Measurements from ENCODE around the gene CAPN2. TPM values are rescaled to one million over a fixed set of nuclear protein-coding genes. Genes with fewer than 3 reads are reported as not detected.
A peak's percentile ranks its signal among the peaks of the same experiment; 100 is the strongest.

Gene CAPN2
- total and polyA plus RNA-seq, 3 experiments from 2014 or later: 79.8 to 252 (median 82.9) TPM

- Histone ChIP-seq H3K4me1 (ENCODE audit: insufficient read depth, low read length) (peaks cover 6% of the 10 kb centered on the region), H3K27ac (ENCODE audit: low read depth, low read length) (no peak overlapping the region), H3K9me3 (ENCODE audit: low read length) (no peaks in the 10 kb centered on the region), H3K4me3 (ENCODE audit: low read length) (no peak overlapping the region), H3K27me3 (ENCODE audit: insufficient read depth, low read length, poor library complexity, severe bottlenecking) (no peaks in the 10 kb centered on the region), H3K36me3 (ENCODE audit: insufficient read depth, low read length) (peaks cover 20% of the 10 kb centered on the region)
- Mint-ChIP-seq H3K4me3 (no peak overlapping the region), H3K27ac (peak overlapping the region in 7 of 8 donors; percentile 4 to 80 (median 46)), H3K36me3 (peaks cover 3 to 83% (median 17%) of the 10 kb centered on the region in 3 donors), H3K4me1 (peaks cover 13 to 21% (median 20%) of the 10 kb centered on the region in 3 donors), H3K27me3 (no peaks in the 10 kb centered on the region), H3K9me3 (no peaks in the 10 kb centered on the region)
- POLR2A ChIA-PET: no interaction called here
- no peak for DNase-seq
- CTCF ChIA-PET: interaction anchor here (1.4 to 2.4 kb wide), 2 partner anchors 20 to 32 kb away, joined by 3 to 8 read pairs; no protein-coding TSS in a partner anchor
Measured at GRCh38 chr1:223780949-223781348, 68.6 kb downstream of the CAPN2 start.

- H3K4me1 ChIP-seq (ENCODE audit: insufficient read depth, low read length): no peaks in the 10 kb centered on the region
- no peak overlapping the region for H3K27ac ChIP-seq (ENCODE audit: low read depth, low read length)
- H3K4me3 ChIP-seq (ENCODE audit: low read length): no peak overlapping the region
- H3K36me3 Mint-ChIP-seq: peaks cover 3 to 80% (median 21%) of the 10 kb centered on the region in 3 donors
- peaks cover 14% of the 10 kb centered on the region for H3K36me3 ChIP-seq (ENCODE audit: insufficient read depth, low read length)
- POLR2A ChIA-PET: no interaction called here
- H3K27me3 ChIP-seq (ENCODE audit: insufficient read depth, low read length, poor library complexity, severe bottlenecking): no peaks in the 10 kb centered on the region
- H3K27ac Mint-ChIP-seq: peak overlapping the region in 2 of 8 donors; percentile 4 to 66
- H3K4me3 Mint-ChIP-seq: no peak overlapping the region
- CTCF ChIA-PET: no interaction called here
- no peaks in the 10 kb centered on the region for H3K27me3 Mint-ChIP-seq
- H3K9me3 Mint-ChIP-seq: no peaks in the 10 kb centered on the region
- no peak for DNase-seq
- H3K4me1 Mint-ChIP-seq: peaks cover 4 to 11% (median 8%) of the 10 kb centered on the region in 3 donors
- no peaks in the 10 kb centered on the region for H3K9me3 ChIP-seq (ENCODE audit: low read length)
Measured at GRCh38 chr1:223783676-223784075, 71.3 kb downstream of the CAPN2 start.

GRCh38 chr1:223784541-223784940 lies 72.2 kb downstream of the CAPN2 start:
- H3K4me1 Mint-ChIP-seq: peaks cover 4 to 11% (median 8%) of the 10 kb centered on the region in 3 donors
- H3K27me3 Mint-ChIP-seq: no peaks in the 10 kb centered on the region
- no peaks in the 10 kb centered on the region for H3K9me3 Mint-ChIP-seq
- H3K4me3 Mint-ChIP-seq: no peak overlapping the region
- H3K4me1 ChIP-seq (ENCODE audit: insufficient read depth, low read length): no peaks in the 10 kb centered on the region
- H3K27ac ChIP-seq (ENCODE audit: low read depth, low read length): no peak overlapping the region
- no peaks in the 10 kb centered on the region for H3K27me3 ChIP-seq (ENCODE audit: insufficient read depth, low read length, poor library complexity, severe bottlenecking)
- ChIA-PET POLR2A (interaction anchor here (0.6 kb wide), 1 partner anchor 53 kb away, joined by 3 read pairs; no protein-coding TSS in a partner anchor), CTCF (no interaction called here)
- DNase-seq: no peak
- peaks cover 14% of the 10 kb centered on the region for H3K36me3 ChIP-seq (ENCODE audit: insufficient read depth, low read length)
- H3K9me3 ChIP-seq (ENCODE audit: low read length): no peaks in the 10 kb centered on the region
- H3K36me3 Mint-ChIP-seq: peaks cover 3 to 80% (median 24%) of the 10 kb centered on the region in 3 donors
- H3K4me3 ChIP-seq (ENCODE audit: low read length): no peak overlapping the region
- peak overlapping the region in 2 of 8 donors; percentile 32 to 61 for H3K27ac Mint-ChIP-seq

GRCh38 chr1:223785808-223786207 lies 73.5 kb downstream of the CAPN2 start:
- H3K27ac Mint-ChIP-seq: peak overlapping the region in 2 of 8 donors; percentile 17 to 35
- Histone ChIP-seq H3K36me3 (ENCODE audit: insufficient read depth, low read length) (peaks cover 8% of the 10 kb centered on the region), H3K4me3 (ENCODE audit: low read length) (no peak overlapping the region), H3K27ac (ENCODE audit: low read depth, low read length) (peak overlapping the region; percentile 32), H3K9me3 (ENCODE audit: low read length) (no peaks in the 10 kb centered on the region), H3K27me3 (ENCODE audit: insufficient read depth, low read length, poor library complexity, severe bottlenecking) (no peaks in the 10 kb centered on the region), H3K4me1 (ENCODE audit: insufficient read depth, low read length) (no peaks in the 10 kb centered on the region)
- no peak overlapping the region for H3K4me3 Mint-ChIP-seq
- H3K36me3 Mint-ChIP-seq: peaks cover 3 to 72% (median 22%) of the 10 kb centered on the region in 3 donors
- no peaks in the 10 kb centered on the region for H3K9me3 Mint-ChIP-seq
- peaks cover 4 to 11% (median 8%) of the 10 kb centered on the region in 3 donors for H3K4me1 Mint-ChIP-seq
- ChIA-PET POLR2A (no interaction called here), CTCF (no interaction called here)
- no peaks in the 10 kb centered on the region for H3K27me3 Mint-ChIP-seq
- no peak for DNase-seq

- Mint-ChIP-seq H3K36me3 (peaks cover 3 to 74% (median 29%) of the 10 kb centered on the region in 3 donors), H3K27ac (peak overlapping the region in 3 of 8 donors; percentile 29 to 51 (median 32)), H3K27me3 (no peaks in the 10 kb centered on the region), H3K4me1 (peaks cover 0 to 4% (median 2%) of the 10 kb centered on the region in 3 donors), H3K9me3 (no peaks in the 10 kb centered on the region), H3K4me3 (no peak overlapping the region)
- ChIA-PET POLR2A (no interaction called here), CTCF (no interaction called here)
- H3K4me3 ChIP-seq (ENCODE audit: low read length): no peak overlapping the region
- H3K9me3 ChIP-seq (ENCODE audit: low read length): no peaks in the 10 kb centered on the region
- peak overlapping the region; percentile 76 for H3K27ac ChIP-seq (ENCODE audit: low read depth, low read length)
- H3K36me3 ChIP-seq (ENCODE audit: insufficient read depth, low read length): peaks cover 21% of the 10 kb centered on the region
- no peaks in the 10 kb centered on the region for H3K4me1 ChIP-seq (ENCODE audit: insufficient read depth, low read length)
- DNase-seq: no peak
- no peaks in the 10 kb centered on the region for H3K27me3 ChIP-seq (ENCODE audit: insufficient read depth, low read length, poor library complexity, severe bottlenecking)
Measured at GRCh38 chr1:223788746-223789415, 76.5 kb downstream of the CAPN2 start.

- DNase-seq: no peak
- CTCF ChIA-PET: interaction anchor here (0.8 kb wide), 1 partner anchor 12 kb away, joined by 3 read pairs; no protein-coding TSS in a partner anchor
- Mint-ChIP-seq H3K9me3 (no peaks in the 10 kb centered on the region), H3K36me3 (peaks cover 4 to 76% (median 31%) of the 10 kb centered on the region in 3 donors), H3K4me1 (no peaks in the 10 kb centered on the region), H3K4me3 (no peak overlapping the region), H3K27ac (peak overlapping the region in 2 of 8 donors; percentile 18 to 34), H3K27me3 (no peaks in the 10 kb centered on the region)
- Histone ChIP-seq H3K27ac (ENCODE audit: low read depth, low read length) (no peak overlapping the region), H3K36me3 (ENCODE audit: insufficient read depth, low read length) (peaks cover 24% of the 10 kb centered on the region), H3K4me3 (ENCODE audit: low read length) (no peak overlapping the region), H3K4me1 (ENCODE audit: insufficient read depth, low read length) (no peaks in the 10 kb centered on the region), H3K27me3 (ENCODE audit: insufficient read depth, low read length, poor library complexity, severe bottlenecking) (no peaks in the 10 kb centered on the region), H3K9me3 (ENCODE audit: low read length) (no peaks in the 10 kb centered on the region)
- POLR2A ChIA-PET: no interaction called here
Measured at GRCh38 chr1:223792046-223792445, 79.7 kb downstream of the CAPN2 start.

- H3K27me3 ChIP-seq (ENCODE audit: insufficient read depth, low read length, poor library complexity, severe bottlenecking): no peaks in the 10 kb centered on the region
- no peaks in the 10 kb centered on the region for H3K27me3 Mint-ChIP-seq
- POLR2A ChIA-PET: no interaction called here
- H3K36me3 Mint-ChIP-seq: peaks cover 9 to 73% (median 29%) of the 10 kb centered on the region in 3 donors
- H3K27ac ChIP-seq (ENCODE audit: low read depth, low read length): peak overlapping the region; percentile 1
- no peaks in the 10 kb centered on the region for H3K4me1 ChIP-seq (ENCODE audit: insufficient read depth, low read length)
- no peak for DNase-seq
- CTCF ChIA-PET: no interaction called here
- H3K4me3 Mint-ChIP-seq: no peak overlapping the region
- H3K4me3 ChIP-seq (ENCODE audit: low read length): no peak overlapping the region
- no peak overlapping the region for H3K27ac Mint-ChIP-seq
- H3K9me3 ChIP-seq (ENCODE audit: low read length): no peaks in the 10 kb centered on the region
- peaks cover 33% of the 10 kb centered on the region for H3K36me3 ChIP-seq (ENCODE audit: insufficient read depth, low read length)
- no peaks in the 10 kb centered on the region for H3K9me3 Mint-ChIP-seq
- no peaks in the 10 kb centered on the region for H3K4me1 Mint-ChIP-seq
Measured at GRCh38 chr1:223793716-223794115, 81.4 kb downstream of the CAPN2 start.

GRCh38 chr1:223794136-223794880 lies 82.0 kb downstream of the CAPN2 start:
- CTCF ChIA-PET: no interaction called here
- Mint-ChIP-seq H3K9me3 (no peaks in the 10 kb centered on the region), H3K4me1 (no peaks in the 10 kb centered on the region), H3K27me3 (no peaks in the 10 kb centered on the region), H3K27ac (peak overlapping the region in 1 of 8 donors; percentile 10), H3K4me3 (no peak overlapping the region), H3K36me3 (peaks cover 11 to 70% (median 27%) of the 10 kb centered on the region in 3 donors)
- no peaks in the 10 kb centered on the region for H3K4me1 ChIP-seq (ENCODE audit: insufficient read depth, low read length)
- H3K4me3 ChIP-seq (ENCODE audit: low read length): no peak overlapping the region
- DNase-seq: no peak
- no peaks in the 10 kb centered on the region for H3K9me3 ChIP-seq (ENCODE audit: low read length)
- H3K27ac ChIP-seq (ENCODE audit: low read depth, low read length): peak overlapping the region; percentile 1
- no peaks in the 10 kb centered on the region for H3K27me3 ChIP-seq (ENCODE audit: insufficient read depth, low read length, poor library complexity, severe bottlenecking)
- peaks cover 33% of the 10 kb centered on the region for H3K36me3 ChIP-seq (ENCODE audit: insufficient read depth, low read length)
- POLR2A ChIA-PET: no interaction called here
